PFSK-1 (cell line): Measurements from ENCODE around the gene P2RY6.

ENCODE experiments used
- FOXP2 ChIP-seq: optimal IDR thresholded peaks from 2 replicates; pipeline ENCODE3; 2011; ENCODE audit warnings: borderline replicate concordance, control low read depth, inconsistent platforms; ENCODE audit not compliant: insufficient read depth; ENCODE audit errors: extremely low read length, extremely low read depth
- POLR2AphosphoS5 ChIP-seq: IDR thresholded peaks from 2 replicates; pipeline ENCODE4 v1.6.1; 2012; ENCODE audit warnings: low read depth, mild to moderate bottlenecking, control low read depth, low read length, moderate library complexity
- SIN3A ChIP-seq: IDR thresholded peaks from 2 replicates; pipeline ENCODE4 v1.6.1; 2012; ENCODE audit warnings: mild to moderate bottlenecking, low read length, moderate library complexity, borderline replicate concordance; ENCODE audit not compliant: insufficient read depth
- TAF1 ChIP-seq: IDR thresholded peaks from 2 replicates; pipeline ENCODE4 v1.6.1; 2012; ENCODE audit warnings: low read length, control low read depth, borderline replicate concordance; ENCODE audit not compliant: insufficient read depth
- TF ChIP-seq, protein P1 (sequence below), 2 experiments: IDR thresholded peaks; 2 replicates each; pipeline versions ENCODE4 v1.6.1 to v1.8.0; 2011 to 2012; ENCODE audit warnings: low read depth in 2 of 2, low read length in 2 of 2, control low read depth in 1 of 2, inconsistent platforms in 1 of 2, mild to moderate bottlenecking in 1 of 2, moderate library complexity in 1 of 2; ENCODE audit not compliant: insufficient read depth in 1 of 2

P2RY6 gene

GRCh38 chr11:73267122-73267846 lies 4.9 kb upstream of the P2RY6 start:
- TF ChIP-seq, protein P1, sequence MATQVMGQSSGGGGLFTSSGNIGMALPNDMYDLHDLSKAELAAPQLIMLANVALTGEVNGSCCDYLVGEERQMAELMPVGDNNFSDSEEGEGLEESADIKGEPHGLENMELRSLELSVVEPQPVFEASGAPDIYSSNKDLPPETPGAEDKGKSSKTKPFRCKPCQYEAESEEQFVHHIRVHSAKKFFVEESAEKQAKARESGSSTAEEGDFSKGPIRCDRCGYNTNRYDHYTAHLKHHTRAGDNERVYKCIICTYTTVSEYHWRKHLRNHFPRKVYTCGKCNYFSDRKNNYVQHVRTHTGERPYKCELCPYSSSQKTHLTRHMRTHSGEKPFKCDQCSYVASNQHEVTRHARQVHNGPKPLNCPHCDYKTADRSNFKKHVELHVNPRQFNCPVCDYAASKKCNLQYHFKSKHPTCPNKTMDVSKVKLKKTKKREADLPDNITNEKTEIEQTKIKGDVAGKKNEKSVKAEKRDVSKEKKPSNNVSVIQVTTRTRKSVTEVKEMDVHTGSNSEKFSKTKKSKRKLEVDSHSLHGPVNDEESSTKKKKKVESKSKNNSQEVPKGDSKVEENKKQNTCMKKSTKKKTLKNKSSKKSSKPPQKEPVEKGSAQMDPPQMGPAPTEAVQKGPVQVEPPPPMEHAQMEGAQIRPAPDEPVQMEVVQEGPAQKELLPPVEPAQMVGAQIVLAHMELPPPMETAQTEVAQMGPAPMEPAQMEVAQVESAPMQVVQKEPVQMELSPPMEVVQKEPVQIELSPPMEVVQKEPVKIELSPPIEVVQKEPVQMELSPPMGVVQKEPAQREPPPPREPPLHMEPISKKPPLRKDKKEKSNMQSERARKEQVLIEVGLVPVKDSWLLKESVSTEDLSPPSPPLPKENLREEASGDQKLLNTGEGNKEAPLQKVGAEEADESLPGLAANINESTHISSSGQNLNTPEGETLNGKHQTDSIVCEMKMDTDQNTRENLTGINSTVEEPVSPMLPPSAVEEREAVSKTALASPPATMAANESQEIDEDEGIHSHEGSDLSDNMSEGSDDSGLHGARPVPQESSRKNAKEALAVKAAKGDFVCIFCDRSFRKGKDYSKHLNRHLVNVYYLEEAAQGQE (IDR thresholded peaks at IDR 0.05; ENCODE audit: insufficient read depth in 1 of 2, low read depth in 2 of 2, low read length in 2 of 2), result no peak
- no peak for TF ChIP-seq FOXP2
- no peak for TF ChIP-seq TAF1
- no peak for TF ChIP-seq SIN3A
- TF ChIP-seq POLR2AphosphoS5, result no peak

GRCh38 chr11:73267906-73268540 lies 4.1 kb upstream of the P2RY6 start:
- TF ChIP-seq TAF1, result no peak
- TF ChIP-seq, protein P1 (IDR thresholded peaks at IDR 0.05; ENCODE audit: insufficient read depth in 1 of 2, low read depth in 2 of 2, low read length in 2 of 2), result no peak
- no peak for TF ChIP-seq POLR2AphosphoS5
- TF ChIP-seq FOXP2, result no peak
- TF ChIP-seq SIN3A, result no peak

DNA sequence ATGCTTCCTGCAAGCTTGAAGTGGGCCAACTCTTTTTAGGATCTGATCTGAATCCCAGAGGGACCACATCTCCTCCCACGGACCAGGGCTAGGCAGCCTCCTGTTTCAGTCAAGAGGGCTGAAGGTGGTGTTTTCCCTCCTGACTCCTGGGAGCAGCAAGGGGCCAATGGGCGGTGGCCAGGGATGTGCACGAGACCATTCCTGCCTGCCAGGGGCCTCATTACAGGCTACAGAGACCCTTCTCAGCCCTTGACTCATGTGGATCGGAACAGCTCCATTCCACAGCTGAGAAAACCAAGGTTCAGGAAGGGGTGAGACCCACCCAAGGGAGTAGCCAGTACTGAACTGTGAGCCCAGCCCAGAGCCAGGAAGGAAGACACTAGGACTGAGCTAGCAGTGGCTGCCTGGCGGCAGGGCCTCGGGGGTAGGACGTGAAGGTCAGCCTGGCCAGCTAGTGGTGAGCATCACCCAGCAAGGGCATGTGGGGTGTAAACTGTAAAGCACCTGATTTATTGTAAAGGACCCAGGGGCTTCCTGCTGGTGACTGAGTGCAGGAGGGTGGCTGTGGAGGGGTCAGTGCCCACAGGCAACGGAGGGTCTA lies 3.4 kb upstream of the P2RY6 start:
- TF ChIP-seq POLR2AphosphoS5, result no peak
- TF ChIP-seq SIN3A, result no peak
- no peak for TF ChIP-seq TAF1
- TF ChIP-seq FOXP2, result no peak
- TF ChIP-seq, protein P1 (IDR thresholded peaks at IDR 0.05; ENCODE audit: insufficient read depth in 1 of 2, low read depth in 2 of 2, low read length in 2 of 2), result no peak

- TF ChIP-seq, protein P1 (IDR thresholded peaks at IDR 0.05; ENCODE audit: insufficient read depth in 1 of 2, low read depth in 2 of 2, low read length in 2 of 2), result no peak
- TF ChIP-seq FOXP2 (no peak), SIN3A (no peak), POLR2AphosphoS5 (no peak), TAF1 (no peak)
Measured at GRCh38 chr11:73269459-73270015, 2.6 kb upstream of the P2RY6 start.
